Liver (tissue), 9 donors: ENCODE data around the gene FMN1. TPM values are rescaled to one million over a fixed set of nuclear protein-coding genes. Genes with fewer than 3 reads are reported as not detected.

ENCODE experiments used
- DNase-seq: peaks from one replicate; pipeline ENCODE4 v3.0.0-alpha.2; 2017; ENCODE audit warnings: low spot score
- H3K27ac ChIP-seq, 2 donors: one replicate each; pipeline ENCODE4 v1.7.0; 2013; ENCODE audit warnings: inconsistent platforms in 2 of 2, low read length in 2 of 2, control low read depth in 1 of 2, low read depth in 1 of 2, mild to moderate bottlenecking in 1 of 2
- H3K27me3 ChIP-seq, 4 donors: one replicate each; pipeline versions ENCODE4 v1.6.1 to v1.7.0; 2013; ENCODE audit warnings: low read length in 3 of 4, inconsistent platforms in 1 of 4, mild to moderate bottlenecking in 1 of 4, moderate library complexity in 1 of 4; ENCODE audit not compliant: control insufficient read depth in 4 of 4, insufficient read depth in 4 of 4
- H3K36me3 ChIP-seq, 4 donors: one replicate each; pipeline versions ENCODE4 v1.6.1 to v1.7.0; 2013; ENCODE audit warnings: low read length in 3 of 4, mild to moderate bottlenecking in 3 of 4, low read depth in 1 of 4, moderate library complexity in 1 of 4; ENCODE audit not compliant: control insufficient read depth in 4 of 4, insufficient read depth in 3 of 4
- H3K4me1 ChIP-seq, 4 donors: one replicate each; pipeline versions ENCODE4 v1.6.1 to v1.7.0; 2013; ENCODE audit warnings: low read length in 3 of 4, mild to moderate bottlenecking in 3 of 4, moderate library complexity in 1 of 4; ENCODE audit not compliant: control insufficient read depth in 4 of 4, insufficient read depth in 4 of 4
- H3K4me3 ChIP-seq, 3 donors: one replicate each; pipeline versions ENCODE4 v1.6.1 to v1.7.0; 2013; ENCODE audit warnings: low read length in 3 of 3, control low read depth in 1 of 3, low read depth in 1 of 3, mild to moderate bottlenecking in 1 of 3
- H3K9ac ChIP-seq, 2 donors: one replicate each; pipeline ENCODE4 v1.7.0; 2013; ENCODE audit warnings: low read length in 2 of 2, mild to moderate bottlenecking in 2 of 2, moderate library complexity in 2 of 2, control low read depth in 1 of 2, low read depth in 1 of 2
- H3K9me3 ChIP-seq, 4 donors: one replicate each; pipeline versions ENCODE4 v1.6.1 to v1.7.0; 2013; ENCODE audit warnings: low read length in 3 of 4; ENCODE audit not compliant: control insufficient read depth in 4 of 4
- EGR1 ChIP-seq, 2 donors: IDR thresholded peaks; 2 replicates each; pipeline ENCODE4 v1.6.1; 2016 to 2018; ENCODE audit warnings: antibody characterized with exemption in 2 of 2, low read depth in 2 of 2
- FOXA1 ChIP-seq: IDR thresholded peaks from 2 replicates; pipeline ENCODE4 v1.6.1; 2016; ENCODE audit warnings: antibody characterized with exemption
- GABPA ChIP-seq, 2 donors: IDR thresholded peaks in 1 of 2; conservative IDR thresholded peaks in 1 of 2; 2 replicates each; pipeline ENCODE4 v1.6.1; 2016; ENCODE audit warnings: antibody characterized with exemption in 2 of 2, mild to moderate bottlenecking in 1 of 2, moderate library complexity in 1 of 2
- HNF4A ChIP-seq, 2 donors: conservative IDR thresholded peaks; 2 replicates each; pipeline ENCODE4 v1.6.1; 2016; ENCODE audit warnings: antibody characterized with exemption in 2 of 2, mild to moderate bottlenecking in 2 of 2
- HNF4G ChIP-seq: IDR thresholded peaks from 2 replicates; pipeline ENCODE4 v1.6.1; 2016; ENCODE audit warnings: antibody characterized with exemption
- JUND ChIP-seq, 2 donors: IDR thresholded peaks; 2 replicates each; pipeline ENCODE4 v1.6.1; 2016; ENCODE audit warnings: antibody characterized with exemption in 2 of 2
- NR2F2 ChIP-seq: IDR thresholded peaks from 2 replicates; pipeline ENCODE4 v1.6.1; 2016; ENCODE audit warnings: antibody characterized with exemption
- RAD21 ChIP-seq, 2 donors: IDR thresholded peaks; 2 replicates each; pipeline ENCODE4 v1.6.1; 2016; ENCODE audit warnings: antibody characterized with exemption in 2 of 2, mild to moderate bottlenecking in 2 of 2
- RXRA ChIP-seq, 2 donors: IDR thresholded peaks; 2 replicates each; pipeline ENCODE4 v1.6.1; 2017 to 2018; ENCODE audit warnings: antibody characterized with exemption in 2 of 2, mild to moderate bottlenecking in 1 of 2
- SP1 ChIP-seq: IDR thresholded peaks from 2 replicates; pipeline ENCODE4 v1.6.1; 2018; ENCODE audit warnings: antibody characterized with exemption, mild to moderate bottlenecking
- TAF1 ChIP-seq: conservative IDR thresholded peaks from 2 replicates; pipeline ENCODE4 v1.6.1; 2016; ENCODE audit warnings: antibody characterized with exemption, mild to moderate bottlenecking
- YY1 ChIP-seq: IDR thresholded peaks from 2 replicates; pipeline ENCODE4 v1.6.1; 2016; ENCODE audit warnings: antibody characterized with exemption, mild to moderate bottlenecking
- WGBS: extraction: QIAGEN DNeasy Blood & Tissue Kit; methylation state at CpG from one replicate; pipeline ENCODE4 v1.1.7; 2013; 5-methylcytosine and 5-hydroxymethylcytosine counted together
- polyA plus RNA-seq, 2 donors: library from polyadenylated mRNA; stranded (reverse) in 1 of 2; unstranded in 1 of 2; fragments of 200-250 nt in 1 of 2; fragments of >200 nt in 1 of 2; fragmentation: Nextera tagmentation in 1 of 2; extraction: Ambion mirVana in 1 of 2; gene quantifications; one replicate each; pipeline versions ENCODE4 v1.2.1 to v1.2.3, GENCODE V29; 2013 to 2015
- total RNA-seq, 2 donors: library from RNA; depleted of rRNA; stranded (reverse); fragments of >200 nt; gene quantifications; one replicate each; pipeline ENCODE4 v1.2.3, GENCODE V29; 2014
- TF ChIP-seq, protein P1 (sequence below): IDR thresholded peaks from 2 replicates; pipeline ENCODE4 v1.6.1; 2016; ENCODE audit warnings: antibody characterized with exemption, mild to moderate bottlenecking
- TF ChIP-seq, protein P2 (sequence below): IDR thresholded peaks from 2 replicates; pipeline ENCODE4 v1.6.1; 2016; ENCODE audit warnings: antibody characterized with exemption
- TF ChIP-seq, protein P3 (sequence below): IDR thresholded peaks from 2 replicates; pipeline ENCODE4 v1.6.1; 2016; ENCODE audit warnings: antibody characterized with exemption
- TF ChIP-seq, protein P4 (sequence below): IDR thresholded peaks from 2 replicates; pipeline ENCODE4 v1.6.1; 2016; ENCODE audit warnings: antibody characterized with exemption
- TF ChIP-seq, protein P5 (sequence below): fragments of 150-350 bp; IDR thresholded peaks from 2 replicates; pipeline ENCODE4 v1.5.1; 2017; ENCODE audit warnings: improper control_type of control experiment, low read depth, low read length; ENCODE audit not compliant: missing input control
- donor health status: healthy.
- donor health status: healthy.
- donor health status: healthy.
- donor health status: healthy.
- donor health status: healthy.

Gene FMN1
- total and polyA plus RNA-seq, 4 donors: 0.21 to 5.4 (median 0.53) TPM

DNA sequence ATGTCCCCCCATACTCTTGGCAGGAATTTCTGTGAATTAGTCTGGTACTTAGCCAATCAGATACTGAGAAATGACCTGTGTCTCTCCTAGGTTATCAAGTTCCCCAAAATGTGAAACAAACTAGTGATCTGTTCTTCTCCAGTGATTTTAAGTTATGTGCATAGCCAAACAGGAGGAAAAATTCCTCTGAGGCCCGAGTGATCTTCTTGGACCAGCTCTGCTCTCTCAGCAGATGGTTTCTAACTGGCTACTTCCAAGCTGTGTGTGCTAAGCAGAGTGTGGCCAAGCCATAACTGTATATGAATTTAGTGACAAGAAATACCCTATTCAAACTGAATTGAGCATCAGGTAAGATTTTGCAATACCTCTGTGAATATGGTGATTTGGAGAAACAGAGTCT, 387.2 kb downstream of the FMN1 start:
- TF ChIP-seq YY1 (no peak), EGR1 (IDR thresholded peaks at IDR 0.05; ENCODE audit: low read depth in 2 of 2) (no peak), HNF4G (no peak), JUND (IDR thresholded peaks at IDR 0.05) (no peak), NR2F2 (no peak), GABPA (IDR thresholded peaks at IDR 0.05 in 1 of 2, conservative IDR thresholded peaks at IDR 0.05 in 1 of 2) (no peak), HNF4A (conservative IDR thresholded peaks at IDR 0.05) (no peak), TAF1 (no peak), FOXA1 (no peak), RAD21 (IDR thresholded peaks at IDR 0.05) (no peak)
- TF ChIP-seq, protein P1, sequence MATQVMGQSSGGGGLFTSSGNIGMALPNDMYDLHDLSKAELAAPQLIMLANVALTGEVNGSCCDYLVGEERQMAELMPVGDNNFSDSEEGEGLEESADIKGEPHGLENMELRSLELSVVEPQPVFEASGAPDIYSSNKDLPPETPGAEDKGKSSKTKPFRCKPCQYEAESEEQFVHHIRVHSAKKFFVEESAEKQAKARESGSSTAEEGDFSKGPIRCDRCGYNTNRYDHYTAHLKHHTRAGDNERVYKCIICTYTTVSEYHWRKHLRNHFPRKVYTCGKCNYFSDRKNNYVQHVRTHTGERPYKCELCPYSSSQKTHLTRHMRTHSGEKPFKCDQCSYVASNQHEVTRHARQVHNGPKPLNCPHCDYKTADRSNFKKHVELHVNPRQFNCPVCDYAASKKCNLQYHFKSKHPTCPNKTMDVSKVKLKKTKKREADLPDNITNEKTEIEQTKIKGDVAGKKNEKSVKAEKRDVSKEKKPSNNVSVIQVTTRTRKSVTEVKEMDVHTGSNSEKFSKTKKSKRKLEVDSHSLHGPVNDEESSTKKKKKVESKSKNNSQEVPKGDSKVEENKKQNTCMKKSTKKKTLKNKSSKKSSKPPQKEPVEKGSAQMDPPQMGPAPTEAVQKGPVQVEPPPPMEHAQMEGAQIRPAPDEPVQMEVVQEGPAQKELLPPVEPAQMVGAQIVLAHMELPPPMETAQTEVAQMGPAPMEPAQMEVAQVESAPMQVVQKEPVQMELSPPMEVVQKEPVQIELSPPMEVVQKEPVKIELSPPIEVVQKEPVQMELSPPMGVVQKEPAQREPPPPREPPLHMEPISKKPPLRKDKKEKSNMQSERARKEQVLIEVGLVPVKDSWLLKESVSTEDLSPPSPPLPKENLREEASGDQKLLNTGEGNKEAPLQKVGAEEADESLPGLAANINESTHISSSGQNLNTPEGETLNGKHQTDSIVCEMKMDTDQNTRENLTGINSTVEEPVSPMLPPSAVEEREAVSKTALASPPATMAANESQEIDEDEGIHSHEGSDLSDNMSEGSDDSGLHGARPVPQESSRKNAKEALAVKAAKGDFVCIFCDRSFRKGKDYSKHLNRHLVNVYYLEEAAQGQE: no peak
- TF ChIP-seq, protein P2, sequence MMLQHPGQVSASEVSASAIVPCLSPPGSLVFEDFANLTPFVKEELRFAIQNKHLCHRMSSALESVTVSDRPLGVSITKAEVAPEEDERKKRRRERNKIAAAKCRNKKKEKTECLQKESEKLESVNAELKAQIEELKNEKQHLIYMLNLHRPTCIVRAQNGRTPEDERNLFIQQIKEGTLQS: no peak
- TF ChIP-seq, protein P3, sequence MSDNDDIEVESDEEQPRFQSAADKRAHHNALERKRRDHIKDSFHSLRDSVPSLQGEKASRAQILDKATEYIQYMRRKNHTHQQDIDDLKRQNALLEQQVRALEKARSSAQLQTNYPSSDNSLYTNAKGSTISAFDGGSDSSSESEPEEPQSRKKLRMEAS: no peak
- TF ChIP-seq, protein P4, sequence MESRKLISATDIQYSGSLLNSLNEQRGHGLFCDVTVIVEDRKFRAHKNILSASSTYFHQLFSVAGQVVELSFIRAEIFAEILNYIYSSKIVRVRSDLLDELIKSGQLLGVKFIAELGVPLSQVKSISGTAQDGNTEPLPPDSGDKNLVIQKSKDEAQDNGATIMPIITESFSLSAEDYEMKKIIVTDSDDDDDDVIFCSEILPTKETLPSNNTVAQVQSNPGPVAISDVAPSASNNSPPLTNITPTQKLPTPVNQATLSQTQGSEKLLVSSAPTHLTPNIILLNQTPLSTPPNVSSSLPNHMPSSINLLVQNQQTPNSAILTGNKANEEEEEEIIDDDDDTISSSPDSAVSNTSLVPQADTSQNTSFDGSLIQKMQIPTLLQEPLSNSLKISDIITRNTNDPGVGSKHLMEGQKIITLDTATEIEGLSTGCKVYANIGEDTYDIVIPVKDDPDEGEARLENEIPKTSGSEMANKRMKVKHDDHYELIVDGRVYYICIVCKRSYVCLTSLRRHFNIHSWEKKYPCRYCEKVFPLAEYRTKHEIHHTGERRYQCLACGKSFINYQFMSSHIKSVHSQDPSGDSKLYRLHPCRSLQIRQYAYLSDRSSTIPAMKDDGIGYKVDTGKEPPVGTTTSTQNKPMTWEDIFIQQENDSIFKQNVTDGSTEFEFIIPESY: no peak
- WGBS: 79% methylated on average over 1 of the region's 1 CpG

DNA sequence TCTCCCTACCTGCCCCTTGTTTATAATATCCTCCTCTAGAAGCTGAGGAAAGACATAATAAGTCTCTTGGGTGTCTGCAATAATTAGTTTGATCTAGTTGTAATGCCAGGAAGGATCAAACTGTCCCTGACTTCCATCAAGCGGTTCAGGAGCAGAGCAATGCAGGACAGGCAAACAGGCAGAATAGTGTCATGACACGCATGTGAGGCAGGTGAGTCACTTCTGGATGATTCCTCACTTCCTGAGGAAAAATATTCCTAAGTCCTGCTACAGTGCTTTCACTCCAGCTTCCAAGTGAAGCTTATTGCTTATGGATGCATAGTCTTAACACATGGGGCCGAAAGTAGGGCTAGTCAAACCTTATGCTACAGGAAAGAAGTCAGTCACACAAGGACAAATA, 390.9 kb downstream of the FMN1 start:
- Histone ChIP-seq H3K27ac (no peak overlapping the region), H3K4me3 (no peak overlapping the region), H3K9ac (no peak overlapping the region), H3K27me3 (no peaks in the 10 kb centered on the region), H3K36me3 (no peaks in the 10 kb centered on the region), H3K4me1 (no peaks in the 10 kb centered on the region), H3K9me3 (peaks cover 0 to 3% (median 0%) of the 10 kb centered on the region in 4 donors)
- DNase-seq: no peak
- WGBS: 96% methylated on average over 3 of the region's 3 CpGs
- TF ChIP-seq HNF4A (conservative IDR thresholded peaks at IDR 0.05): no peak
- TF ChIP-seq, protein P1: no peak
- no peak for TF ChIP-seq TAF1
- TF ChIP-seq FOXA1: no peak
- TF ChIP-seq, protein P3: no peak
- TF ChIP-seq RAD21 (IDR thresholded peaks at IDR 0.05): no peak
- no peak for TF ChIP-seq GABPA (IDR thresholded peaks at IDR 0.05 in 1 of 2, conservative IDR thresholded peaks at IDR 0.05 in 1 of 2)
- no peak for TF ChIP-seq RXRA (IDR thresholded peaks at IDR 0.05)
- TF ChIP-seq EGR1 (IDR thresholded peaks at IDR 0.05; ENCODE audit: low read depth in 2 of 2): no peak
- no peak for TF ChIP-seq JUND (IDR thresholded peaks at IDR 0.05)
- TF ChIP-seq NR2F2: no peak
- TF ChIP-seq, protein P5, sequence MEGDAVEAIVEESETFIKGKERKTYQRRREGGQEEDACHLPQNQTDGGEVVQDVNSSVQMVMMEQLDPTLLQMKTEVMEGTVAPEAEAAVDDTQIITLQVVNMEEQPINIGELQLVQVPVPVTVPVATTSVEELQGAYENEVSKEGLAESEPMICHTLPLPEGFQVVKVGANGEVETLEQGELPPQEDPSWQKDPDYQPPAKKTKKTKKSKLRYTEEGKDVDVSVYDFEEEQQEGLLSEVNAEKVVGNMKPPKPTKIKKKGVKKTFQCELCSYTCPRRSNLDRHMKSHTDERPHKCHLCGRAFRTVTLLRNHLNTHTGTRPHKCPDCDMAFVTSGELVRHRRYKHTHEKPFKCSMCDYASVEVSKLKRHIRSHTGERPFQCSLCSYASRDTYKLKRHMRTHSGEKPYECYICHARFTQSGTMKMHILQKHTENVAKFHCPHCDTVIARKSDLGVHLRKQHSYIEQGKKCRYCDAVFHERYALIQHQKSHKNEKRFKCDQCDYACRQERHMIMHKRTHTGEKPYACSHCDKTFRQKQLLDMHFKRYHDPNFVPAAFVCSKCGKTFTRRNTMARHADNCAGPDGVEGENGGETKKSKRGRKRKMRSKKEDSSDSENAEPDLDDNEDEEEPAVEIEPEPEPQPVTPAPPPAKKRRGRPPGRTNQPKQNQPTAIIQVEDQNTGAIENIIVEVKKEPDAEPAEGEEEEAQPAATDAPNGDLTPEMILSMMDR: no peak
- TF ChIP-seq, protein P4: no peak
- TF ChIP-seq YY1: no peak
- no peak for TF ChIP-seq SP1
- no peak for TF ChIP-seq HNF4G

More for the DNA sequence above, 387.2 kb downstream of the FMN1 start:
- peaks cover 0 to 3% (median 0%) of the 10 kb centered on the region in 4 donors for H3K9me3 ChIP-seq
- no peak for DNase-seq
- no peaks in the 10 kb centered on the region for H3K27me3 ChIP-seq
- no peak overlapping the region for H3K4me3 ChIP-seq
- no peaks in the 10 kb centered on the region for H3K36me3 ChIP-seq
- H3K27ac ChIP-seq: no peak overlapping the region
- no peak overlapping the region for H3K9ac ChIP-seq
- H3K4me1 ChIP-seq: peaks cover 0 to 3% (median 0%) of the 10 kb centered on the region in 4 donors
